H1 (cell line): ENCODE measurements around the gene CTNNA3. TPM values are rescaled to one million over a fixed set of nuclear protein-coding genes. Genes with fewer than 3 reads are reported as not detected.

Source experiments
- CTCF ChIA-PET: fragments of 300-600 bp; sonication (Branson Sonifier 250); formaldehyde crosslinking; loops from one replicate; lab custom pipeline; 2021; ENCODE audit not compliant: partially characterized antibody; lab: Charles Lee
- POLR2A ChIA-PET: fragments of 300-600 bp; sonication (Branson Sonifier 250); formaldehyde crosslinking; loops from one replicate; lab custom pipeline; 2021; ENCODE audit warnings: inconsistent platforms; ENCODE audit not compliant: partially characterized antibody; lab: Charles Lee
- DNase-seq, 2 experiments: peaks; one replicate each; pipeline versions ENCODE4 v3.0.0 to v3.0.0-alpha.2; 2010 to 2022; ENCODE audit warnings: low spot score in 2 of 2, low read depth in 1 of 2, mixed read lengths in 1 of 2
- FAIRE-seq: peaks from 2 replicates; lab custom pipeline; 2011; peaks lifted over from hg19 to GRCh38; lab: Jason Lieb, UNC
- H2AFZ ChIP-seq: 2 replicates; pipeline ENCODE4 v1.8.1; 2012; ENCODE audit warnings: low read length, inconsistent platforms
- H2AK5ac ChIP-seq: 2 replicates; pipeline ENCODE4 v1.6.1; 2013; ENCODE audit warnings: low read depth, low read length
- H2BK120ac ChIP-seq: replicated peaks from 2 replicates; pipeline ENCODE3; 2013; ENCODE audit warnings: low read depth, low read length, inconsistent platforms
- H2BK12ac ChIP-seq: 2 replicates; pipeline ENCODE4 v1.6.1; 2013; ENCODE audit warnings: low read depth, low read length
- H2BK15ac ChIP-seq: 2 replicates; pipeline ENCODE4 v1.6.1; 2013; ENCODE audit warnings: low read length
- H2BK20ac ChIP-seq: 2 replicates; pipeline ENCODE4 v1.6.1; 2013; ENCODE audit warnings: low read length
- H2BK5ac ChIP-seq: 2 replicates; pipeline ENCODE4 v1.6.1; 2013; ENCODE audit warnings: low read depth, low read length
- H3K14ac ChIP-seq: 2 replicates; pipeline ENCODE4 v1.6.1; 2013; ENCODE audit warnings: inconsistent platforms; ENCODE audit not compliant: insufficient read length
- H3K18ac ChIP-seq: 2 replicates; pipeline ENCODE4 v1.6.1; 2013; ENCODE audit warnings: low read length; ENCODE audit errors: extremely low read depth
- H3K23ac ChIP-seq: 2 replicates; pipeline ENCODE4 v1.6.1; 2013; ENCODE audit warnings: inconsistent platforms; ENCODE audit not compliant: insufficient read length
- H3K23me2 ChIP-seq: 2 replicates; pipeline ENCODE4 v1.6.1; 2013; ENCODE audit warnings: low read depth, low read length
- H3K27ac ChIP-seq: 2 replicates; pipeline ENCODE4 v1.6.1; 2011; ENCODE audit warnings: low read depth, low read length, inconsistent platforms
- H3K27me3 ChIP-seq, 4 experiments: replicated peaks in 1 of 4; 1 replicate in 1 of 4; 2 replicates in 3 of 4; pipeline versions ENCODE4 v1.6.1 to v1.8.1; 2011 to 2013; ENCODE audit warnings: low read length in 3 of 4, mild to moderate bottlenecking in 3 of 4, inconsistent platforms in 2 of 4, mixed read lengths in 2 of 4, moderate library complexity in 1 of 4; ENCODE audit not compliant: control insufficient read depth in 3 of 4, insufficient read depth in 3 of 4; ENCODE audit errors: extremely low read depth in 1 of 4
- H3K36me3 ChIP-seq, 4 experiments: 2 replicates each; pipeline versions ENCODE4 v1.6.1 to v1.8.1; 2011 to 2013; ENCODE audit warnings: mild to moderate bottlenecking in 4 of 4, low read length in 3 of 4, moderate library complexity in 2 of 4, control low read depth in 1 of 4, inconsistent platforms in 1 of 4; ENCODE audit not compliant: insufficient read depth in 4 of 4, control insufficient read depth in 2 of 4
- H3K4ac ChIP-seq: replicated peaks from 2 replicates; pipeline ENCODE3; 2013; ENCODE audit warnings: low read length, low read depth, mixed read lengths, inconsistent platforms; ENCODE audit not compliant: insufficient read length
- H3K4me1 ChIP-seq, 4 experiments: replicated peaks in 1 of 4; 1 replicate in 1 of 4; 2 replicates in 3 of 4; pipeline versions ENCODE4 v1.6.1 to v1.8.1; 2011 to 2013; ENCODE audit warnings: low read length in 3 of 4, inconsistent platforms in 2 of 4, mixed read lengths in 1 of 4; ENCODE audit not compliant: insufficient read depth in 4 of 4, control insufficient read depth in 3 of 4
- H3K4me2 ChIP-seq, 2 experiments: 2 replicates each; pipeline versions ENCODE4 v1.6.1 to v1.8.1; 2011 to 2013; ENCODE audit warnings: low read depth in 2 of 2, low read length in 2 of 2, control low read depth in 1 of 2, inconsistent platforms in 1 of 2, mild to moderate bottlenecking in 1 of 2; ENCODE audit not compliant: insufficient read depth in 1 of 2
- H3K4me3 ChIP-seq, 4 experiments: fragments of 200-600, 300-600 bp in 1 of 4; sonication (generic), shearing (Covaris generic), sonication (Bioruptor Twin) in 1 of 4; 2 replicates each; pipeline versions ENCODE4 v1.5.1 to v1.8.1; 2011 to 2016; ENCODE audit warnings: low read length in 4 of 4, low read depth in 3 of 4, control low read depth in 2 of 4, inconsistent platforms in 2 of 4, mild to moderate bottlenecking in 2 of 4, mixed read lengths in 1 of 4, moderate library complexity in 1 of 4; ENCODE audit not compliant: insufficient read depth in 2 of 4; ENCODE audit errors: extremely low read depth in 1 of 4
- H3K56ac ChIP-seq: replicated peaks from 2 replicates; pipeline ENCODE3; 2013; ENCODE audit warnings: low read depth, mild to moderate bottlenecking, mixed read lengths, low read length, inconsistent platforms; ENCODE audit not compliant: insufficient read length
- H3K79me1 ChIP-seq: 2 replicates; pipeline ENCODE4 v1.6.1; 2013; ENCODE audit warnings: low read depth, low read length, control low read depth
- H3K79me2 ChIP-seq, 2 experiments: 2 replicates each; pipeline versions ENCODE4 v1.6.1 to v1.8.1; 2012 to 2013; ENCODE audit warnings: low read length in 2 of 2, mild to moderate bottlenecking in 2 of 2, inconsistent platforms in 1 of 2; ENCODE audit not compliant: insufficient read depth in 2 of 2, control insufficient read depth in 1 of 2
- H3K9ac ChIP-seq, 4 experiments: replicated peaks in 1 of 4; 1 replicate in 1 of 4; 2 replicates in 3 of 4; pipeline versions ENCODE4 v1.6.1 to v1.8.1; 2011 to 2013; ENCODE audit warnings: low read depth in 3 of 4, low read length in 3 of 4, control low read depth in 2 of 4, mild to moderate bottlenecking in 2 of 4, moderate library complexity in 2 of 4, inconsistent platforms in 1 of 4; ENCODE audit errors: extremely low read depth in 1 of 4
- H3K9me3 ChIP-seq, 2 experiments: 2 replicates each; pipeline versions ENCODE4 v1.6.1 to v1.8.1; 2012 to 2013; ENCODE audit warnings: mild to moderate bottlenecking in 2 of 2, moderate library complexity in 2 of 2, control low read depth in 1 of 2, inconsistent platforms in 1 of 2, low read depth in 1 of 2, low read length in 1 of 2, mixed read lengths in 1 of 2; ENCODE audit not compliant: insufficient read depth in 2 of 2
- H4K20me1 ChIP-seq, 2 experiments: replicated peaks in 1 of 2; 2 replicates each; pipeline versions ENCODE3 to v1.8.1; 2011 to 2013; ENCODE audit warnings: inconsistent platforms in 2 of 2, low read length in 2 of 2, mild to moderate bottlenecking in 1 of 2; ENCODE audit not compliant: insufficient read depth in 2 of 2, control insufficient read depth in 1 of 2
- H4K5ac ChIP-seq: 2 replicates; pipeline ENCODE4 v1.6.1; 2013; ENCODE audit warnings: low read length, low read depth, mixed read lengths, inconsistent platforms; ENCODE audit not compliant: insufficient read length
- H4K8ac ChIP-seq: 2 replicates; pipeline ENCODE4 v1.8.0; 2013; ENCODE audit warnings: mild to moderate bottlenecking, moderate library complexity, low read length, inconsistent platforms; ENCODE audit not compliant: insufficient read depth; ENCODE audit errors: extremely low read depth
- H4K91ac ChIP-seq: replicated peaks from 2 replicates; pipeline ENCODE3; 2013; ENCODE audit warnings: low read length, mixed read lengths, inconsistent platforms; ENCODE audit not compliant: insufficient read length
- GTF2F1 ChIP-seq: IDR thresholded peaks from 2 replicates; pipeline ENCODE4 v1.6.1; 2012; ENCODE audit warnings: low read depth, low read length, improper control_type of control experiment, borderline replicate concordance
- WGBS, 2 experiments: shearing (Covaris generic) in 1 of 2; methylation state at CpG; one replicate each; pipeline versions ENCODE4 v1.1.6 to v1.1.7; 2013 to 2015; ENCODE audit warnings: low lambda C conversion rate in 2 of 2, mixed read lengths in 2 of 2, inconsistent platforms in 1 of 2, low coverage in 1 of 2, missing lambda C conversion rate in 1 of 2; ENCODE audit not compliant: insufficient replicate concordance in 2 of 2, insufficient coverage in 1 of 2, insufficient read length in 1 of 2; ENCODE audit errors: extremely low coverage in 1 of 2, missing lambda C conversion rate in 1 of 2; 5-methylcytosine and 5-hydroxymethylcytosine counted together
- polyA plus RNA-seq, 7 experiments: library from polyadenylated mRNA; depleted of rRNA in 3 of 7; stranded (reverse) in 5 of 7; unstranded in 2 of 7; fragments of >200 nt in 5 of 7; fragments of 200-250 nt in 2 of 7; gene quantifications; 1 replicate in 5 of 7; 2 replicates in 1 of 7; 4 replicates in 1 of 7; pipeline versions ENCODE4 v1.2.1 to v1.2.3, GENCODE V29; 2011 to 2013; ENCODE audit warnings: missing spikeins in 2 of 7, mixed read lengths in 2 of 7
- total RNA-seq: library from RNA; stranded (reverse); fragmentation: NEBNext Ultra II Directional; extraction: Animal tissue kit (Norgen Biotek cat#: 25700); gene quantifications from 2 replicates; pipeline ENCODE4 v1.2.1, GENCODE V29; 2021

CTNNA3 gene
- total and polyA plus RNA-seq, 2 of the 8 experiments (the other 6 are each of a cell fraction or from before 2014, with no cell fraction given): 1.3 to 1.5 TPM

- Histone ChIP-seq H4K91ac (no peak overlapping the region), H2BK5ac (no peak overlapping the region), H3K56ac (no peak overlapping the region), H4K5ac (no peak overlapping the region), H3K9ac (no peak overlapping the region), H2BK12ac (no peak overlapping the region), H2BK15ac (no peak overlapping the region), H3K27ac (no peak overlapping the region), H3K36me3 (no peaks in the 10 kb centered on the region), H3K4me2 (no peak overlapping the region), H3K9me3 (no peaks in the 10 kb centered on the region), H3K79me1 (no peaks in the 10 kb centered on the region), H4K20me1 (no peaks in the 10 kb centered on the region), H2AK5ac (no peak overlapping the region), H3K18ac (no peak overlapping the region), H2AFZ (no peak overlapping the region), H2BK120ac (no peak overlapping the region), H3K79me2 (no peaks in the 10 kb centered on the region), H3K23ac (no peak overlapping the region), H4K8ac (no peak overlapping the region), H3K4ac (no peak overlapping the region), H3K4me3 (no peak overlapping the region), H3K23me2 (no peaks in the 10 kb centered on the region), H2BK20ac (no peak overlapping the region), H3K27me3 (no peaks in the 10 kb centered on the region), H3K4me1 (no peaks in the 10 kb centered on the region), H3K14ac (no peak overlapping the region)
- FAIRE-seq (no peak), DNase-seq (no peak)
- CTCF ChIA-PET: no interaction called here
- POLR2A ChIA-PET: no interaction called here
- no peak for TF ChIP-seq GTF2F1
- WGBS, 2 experiments: 97% methylated on average over 2 of the region's 2 CpGs; no CpG with 5 or more reads in 1 of the 2 experiments
Observed at GRCh38 chr10:67017218-67017617, 678.8 kb downstream of the CTNNA3 start.
